Aorta (tissue), 5 donors: ENCODE data around the gene ACSL3. TPM values are rescaled to one million over a fixed set of nuclear protein-coding genes. Genes with fewer than 3 reads are reported as not detected.

ENCODE experiments used
- ATAC-seq: fragments of 200-7000 bp; cut with Tn5 transposase; one replicate; pipeline ENCODE4 v1.9.1; 2022; ENCODE audit warnings: moderate library complexity; ENCODE audit not compliant: low FRiP score
- DNase-seq, 2 donors: peaks; one replicate each; pipeline ENCODE4 v3.0.0-alpha.2; 2020
- H3K27ac ChIP-seq, 2 donors: one replicate each; pipeline ENCODE4 v1.5.1; 2013; ENCODE audit warnings: low read length in 2 of 2, mild to moderate bottlenecking in 2 of 2, moderate library complexity in 2 of 2, control low read depth in 1 of 2, inconsistent platforms in 1 of 2, low read depth in 1 of 2
- H3K27me3 ChIP-seq, 2 donors: one replicate each; pipeline ENCODE4 v1.6.1; 2013; ENCODE audit warnings: control low read depth in 1 of 2, low read length in 1 of 2, mild to moderate bottlenecking in 1 of 2, moderate library complexity in 1 of 2; ENCODE audit not compliant: insufficient read depth in 2 of 2, control insufficient read depth in 1 of 2
- H3K36me3 ChIP-seq, 2 donors: one replicate each; pipeline ENCODE4 v1.6.1; 2013; ENCODE audit warnings: control low read depth in 1 of 2, low read length in 1 of 2, mild to moderate bottlenecking in 1 of 2; ENCODE audit not compliant: insufficient read depth in 2 of 2, control insufficient read depth in 1 of 2
- H3K4me1 ChIP-seq, 2 donors: one replicate each; pipeline ENCODE4 v1.6.1; 2013; ENCODE audit warnings: low read length in 2 of 2, control low read depth in 1 of 2, mild to moderate bottlenecking in 1 of 2, moderate library complexity in 1 of 2; ENCODE audit not compliant: insufficient read depth in 2 of 2, control insufficient read depth in 1 of 2
- H3K4me3 ChIP-seq, 2 donors: one replicate each; pipeline ENCODE4 v1.5.1; 2013; ENCODE audit warnings: low read length in 2 of 2, control low read depth in 1 of 2, mild to moderate bottlenecking in 1 of 2
- H3K9me3 ChIP-seq: one replicate; pipeline ENCODE4 v1.6.1; 2013; ENCODE audit warnings: mild to moderate bottlenecking, low read length; ENCODE audit not compliant: control insufficient read depth
- WGBS, 2 donors: extraction: QIAGEN DNeasy Blood & Tissue Kit; methylation state at CpG; one replicate each; pipeline ENCODE4 v1.1.7; 2013; 5-methylcytosine and 5-hydroxymethylcytosine counted together
- intact Hi-C, 2 donors: fragments of 100-400 bp; cut with DNase I; formaldehyde crosslinking; loops; one replicate each; pipeline versions ENCODE4 v1.14.2 to v1.15.0; 2022
- polyA plus RNA-seq, 2 donors: library from polyadenylated mRNA; stranded (reverse); fragments of 200-250 nt; gene quantifications; one replicate each; pipeline ENCODE4 v1.2.3, GENCODE V29; 2013
- total RNA-seq, 2 donors: library from RNA; stranded (reverse); fragmentation: NEBNext Ultra II Directional; extraction: Animal tissue kit (Norgen Biotek cat#: 25700); gene quantifications; one replicate each; pipeline ENCODE4 v1.2.1, GENCODE V29; 2021
- donor health status: healthy with polysubstance abuse.
- donor health status: Bipolar disorder and iron deficiency.
- donor health status: DM: no; HTN: no; CAD: no.
- donor health status: DM: no; HTN: no; CAD: no.
- donor health status: DM: yes; HTN: yes; CAD: no.

ACSL3 gene
- total and polyA plus RNA-seq, 4 donors: 14.0 to 69.0 (median 52.9) TPM

DNA sequence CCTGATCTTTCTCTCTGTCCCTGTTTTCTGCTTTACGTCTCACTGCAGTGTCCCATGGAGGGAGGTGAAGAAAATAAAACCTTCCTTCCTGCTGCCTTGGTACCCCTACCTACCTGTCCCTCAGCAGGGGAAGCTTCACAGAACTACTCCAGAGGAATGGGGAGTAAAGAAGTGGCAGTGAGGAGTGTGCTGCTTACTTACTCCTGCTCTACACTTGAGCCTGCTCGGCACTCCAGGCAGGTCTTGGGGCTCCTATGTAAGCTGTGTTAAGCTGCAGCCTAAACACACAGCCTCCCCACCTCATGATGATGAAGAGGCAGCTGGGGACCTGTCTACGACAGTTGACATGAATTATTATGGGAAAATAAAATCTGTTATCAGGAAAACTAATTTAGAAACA is 72.6 kb downstream of the ACSL3 start:
- 63 to 64% methylated on average over 3 of the region's 3 CpGs for WGBS, 2 donors
- no peak overlapping the region for H3K4me3 ChIP-seq
- ATAC-seq: no peak

DNA sequence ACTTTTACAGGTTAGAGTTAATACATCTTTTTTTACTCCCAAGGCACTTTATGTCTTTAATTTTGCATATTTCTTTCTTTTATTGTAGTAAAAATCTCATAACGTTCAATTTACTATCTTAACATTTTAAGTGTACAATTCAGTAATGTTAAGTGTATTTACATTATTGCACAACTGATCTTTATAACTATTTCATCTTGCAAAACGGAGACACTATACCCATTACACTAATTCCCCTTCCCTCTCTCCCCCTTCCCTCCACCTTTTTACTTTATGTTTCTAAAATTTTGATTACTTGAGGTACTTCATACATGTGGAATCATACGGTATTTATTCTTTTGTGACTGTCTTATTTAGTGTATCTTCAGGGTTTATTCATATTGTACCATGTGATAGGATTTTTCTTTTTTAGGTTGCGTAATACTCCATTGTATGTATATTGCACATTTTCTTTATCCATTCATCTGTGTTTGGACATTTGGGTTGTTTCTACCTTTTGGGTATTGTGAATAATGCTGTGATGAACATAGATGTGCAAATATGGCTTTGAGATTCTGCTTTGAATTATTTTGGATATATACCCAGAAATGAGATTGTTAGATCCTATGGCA is 75.0 kb downstream of the ACSL3 start:
- ATAC-seq (no peak), DNase-seq (no peak)
- H3K27me3 ChIP-seq: no peaks in the 10 kb centered on the region
- 92 to 94% methylated on average over 4 of the region's 4 CpGs for WGBS, 2 donors
- no peak overlapping the region for H3K27ac ChIP-seq
- H3K36me3 ChIP-seq: peaks cover 0 to 15% of the 10 kb centered on the region in 2 donors
- no peaks in the 10 kb centered on the region for H3K9me3 ChIP-seq
- peaks cover 3 to 4% of the 10 kb centered on the region in 2 donors for H3K4me1 ChIP-seq
- no peak overlapping the region for H3K4me3 ChIP-seq
- intact Hi-C loops: no loop called here

More for the DNA sequence above, 72.6 kb downstream of the ACSL3 start:
- intact Hi-C loops: no loop called here
- H3K4me1 ChIP-seq: peaks cover 3 to 4% of the 10 kb centered on the region in 2 donors
- H3K27ac ChIP-seq: peak overlapping the region in 1 of 2 donors; percentile 44
- no peaks in the 10 kb centered on the region for H3K27me3 ChIP-seq
- peaks cover 0 to 13% of the 10 kb centered on the region in 2 donors for H3K36me3 ChIP-seq
- DNase-seq: no peak
- no peaks in the 10 kb centered on the region for H3K9me3 ChIP-seq

DNA sequence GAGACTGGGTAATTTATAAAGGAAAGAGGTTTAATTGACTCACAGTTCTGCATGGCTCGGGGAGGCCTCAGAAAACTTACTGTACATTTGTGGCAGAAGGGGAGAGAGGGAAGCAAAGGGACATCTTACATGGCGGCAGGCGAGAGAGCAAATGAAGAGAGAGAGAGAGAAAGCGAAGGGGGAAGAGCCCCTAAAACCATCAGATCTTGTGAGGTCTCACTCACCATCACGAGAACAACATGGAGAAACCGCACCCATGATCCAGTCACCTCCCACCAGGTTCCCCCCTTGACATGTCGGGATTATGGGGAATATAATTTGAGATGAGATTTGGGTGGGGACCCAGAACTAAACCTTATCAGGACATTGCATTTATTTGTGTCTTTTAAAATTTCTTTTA is 75.9 kb downstream of the ACSL3 start:
- no peak overlapping the region for H3K4me3 ChIP-seq
- no peak for ATAC-seq
- no peak overlapping the region for H3K27ac ChIP-seq
- peaks cover 0 to 12% of the 10 kb centered on the region in 2 donors for H3K36me3 ChIP-seq
- intact Hi-C loops: no loop called here
- WGBS, 2 donors: 98% methylated on average over 7 of the region's 7 CpGs
- no peak for DNase-seq
- peaks cover 3 to 4% of the 10 kb centered on the region in 2 donors for H3K4me1 ChIP-seq
- H3K9me3 ChIP-seq: no peaks in the 10 kb centered on the region
- no peaks in the 10 kb centered on the region for H3K27me3 ChIP-seq

DNA sequence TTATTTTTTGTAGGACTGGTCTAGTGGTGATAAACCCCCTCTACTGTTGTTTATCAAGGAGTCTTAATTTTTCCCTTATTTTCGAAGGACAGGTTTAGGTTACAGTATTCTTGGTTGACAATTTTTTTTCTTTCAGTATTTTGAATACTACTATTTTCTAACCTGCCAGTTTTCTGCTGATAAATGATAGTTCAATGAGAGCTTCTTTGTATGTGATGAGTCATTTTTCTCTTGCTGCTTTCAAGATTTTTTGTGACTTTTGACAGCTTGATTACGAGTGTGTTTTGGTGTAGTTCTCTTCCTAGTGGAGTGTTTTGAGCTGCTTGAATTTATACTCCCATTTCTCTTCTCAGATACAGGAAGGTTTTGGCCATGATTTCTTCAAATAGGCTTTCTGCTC is 77.5 kb downstream of the ACSL3 start:
- intact Hi-C loops: no loop called here
- no peaks in the 10 kb centered on the region for H3K27me3 ChIP-seq
- peaks cover 3% of the 10 kb centered on the region in 2 donors for H3K4me1 ChIP-seq
- H3K27ac ChIP-seq: no peak overlapping the region
- no peaks in the 10 kb centered on the region for H3K9me3 ChIP-seq
- DNase-seq: no peak
- H3K36me3 ChIP-seq: peaks cover 0 to 8% of the 10 kb centered on the region in 2 donors
- ATAC-seq: no peak
- H3K4me3 ChIP-seq: no peak overlapping the region
- WGBS, 2 donors: 97% methylated on average over 2 of the region's 2 CpGs

DNA sequence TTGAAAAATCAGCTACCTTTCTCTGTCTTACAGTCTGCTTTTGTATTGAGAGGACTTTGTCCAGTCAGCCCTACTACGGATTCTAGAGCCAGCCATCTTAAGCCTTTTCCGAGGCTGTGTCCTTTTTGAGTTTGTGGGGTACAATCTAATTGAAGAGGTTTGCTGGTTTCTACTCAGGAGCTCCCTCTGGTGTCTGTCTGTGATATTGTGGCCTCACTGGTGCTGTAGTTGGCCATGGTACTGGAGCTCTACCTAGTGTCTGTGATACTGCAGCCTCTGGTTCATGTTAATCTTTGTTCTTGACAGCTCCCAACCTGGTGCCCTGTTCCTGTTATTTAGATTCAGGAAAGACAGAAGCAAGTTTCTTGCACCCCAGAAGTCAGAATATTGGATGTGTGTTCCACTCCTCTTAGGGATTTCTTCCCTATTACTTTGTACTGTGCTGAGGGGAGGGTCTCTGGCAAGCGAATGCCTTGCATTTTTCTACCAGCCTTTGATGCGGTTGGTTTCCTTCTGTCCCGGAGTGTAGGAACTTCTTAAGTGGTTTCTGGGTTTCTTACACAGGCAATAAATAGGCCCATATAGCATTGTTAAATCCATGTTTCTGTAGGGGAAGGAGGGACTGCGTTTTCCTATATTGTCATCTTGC is 78.5 kb downstream of the ACSL3 start:
- 72 to 76% methylated on average over 6 of the region's 6 CpGs for WGBS, 2 donors
- H3K27ac ChIP-seq: no peak overlapping the region
- no peak overlapping the region for H3K4me3 ChIP-seq
- H3K27me3 ChIP-seq: no peaks in the 10 kb centered on the region
- ATAC-seq: no peak
- intact Hi-C loops: no loop called here
- no peaks in the 10 kb centered on the region for H3K9me3 ChIP-seq
- H3K36me3 ChIP-seq: peaks cover 0 to 6% of the 10 kb centered on the region in 2 donors
- H3K4me1 ChIP-seq: peaks cover 0 to 1% of the 10 kb centered on the region in 2 donors
- DNase-seq: no peak

DNA sequence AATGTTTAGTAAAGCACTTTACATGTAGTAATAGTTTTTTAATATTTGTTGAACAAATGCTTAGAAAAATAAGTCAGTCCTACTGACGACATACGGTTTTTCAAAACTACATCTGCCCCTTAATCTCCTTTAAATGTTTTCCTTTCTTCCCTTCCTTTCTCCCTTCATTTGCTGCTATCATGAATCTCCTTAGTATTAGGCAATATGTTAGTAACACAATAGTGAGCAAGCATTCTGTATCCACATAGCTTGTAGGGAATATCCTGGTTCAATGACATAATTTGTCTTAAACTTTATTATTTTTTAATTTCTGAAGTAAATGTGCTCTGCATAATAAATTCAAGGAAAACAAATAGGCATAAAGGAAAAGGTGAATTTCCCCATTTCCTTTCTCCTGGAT is 79.1 kb downstream of the ACSL3 start:
- Histone ChIP-seq H3K9me3 (no peaks in the 10 kb centered on the region), H3K27ac (no peak overlapping the region), H3K4me3 (no peak overlapping the region), H3K36me3 (peaks cover 0 to 4% of the 10 kb centered on the region in 2 donors), H3K4me1 (no peaks in the 10 kb centered on the region), H3K27me3 (no peaks in the 10 kb centered on the region)
- ATAC-seq (no peak), DNase-seq (no peak)
- intact Hi-C loops: no loop called here
- 83 to 89% methylated on average over 2 of the region's 2 CpGs for WGBS, 2 donors

DNA sequence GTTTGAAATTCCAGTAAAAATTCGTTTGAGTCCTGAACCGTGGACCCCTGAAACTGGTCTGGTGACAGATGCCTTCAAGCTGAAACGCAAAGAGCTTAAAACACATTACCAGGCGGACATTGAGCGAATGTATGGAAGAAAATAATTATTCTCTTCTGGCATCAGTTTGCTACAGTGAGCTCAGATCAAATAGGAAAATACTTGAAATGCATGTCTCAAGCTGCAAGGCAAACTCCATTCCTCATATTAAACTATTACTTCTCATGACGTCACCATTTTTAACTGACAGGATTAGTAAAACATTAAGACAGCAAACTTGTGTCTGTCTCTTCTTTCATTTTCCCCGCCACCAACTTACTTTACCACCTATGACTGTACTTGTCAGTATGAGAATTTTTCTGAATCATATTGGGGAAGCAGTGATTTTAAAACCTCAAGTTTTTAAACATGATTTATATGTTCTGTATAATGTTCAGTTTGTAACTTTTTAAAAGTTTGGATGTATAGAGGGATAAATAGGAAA is 80.7 kb downstream of the ACSL3 start:
- intact Hi-C loops: no loop called here
- H3K27me3 ChIP-seq: no peaks in the 10 kb centered on the region
- H3K4me3 ChIP-seq: no peak overlapping the region
- ATAC-seq (no peak), DNase-seq (no peak)
- no peaks in the 10 kb centered on the region for H3K4me1 ChIP-seq
- H3K9me3 ChIP-seq: no peaks in the 10 kb centered on the region
- WGBS, 2 donors: 88% methylated on average over 7 of the region's 7 CpGs
- peaks cover 0 to 2% of the 10 kb centered on the region in 2 donors for H3K36me3 ChIP-seq
- H3K27ac ChIP-seq: no peak overlapping the region

DNA sequence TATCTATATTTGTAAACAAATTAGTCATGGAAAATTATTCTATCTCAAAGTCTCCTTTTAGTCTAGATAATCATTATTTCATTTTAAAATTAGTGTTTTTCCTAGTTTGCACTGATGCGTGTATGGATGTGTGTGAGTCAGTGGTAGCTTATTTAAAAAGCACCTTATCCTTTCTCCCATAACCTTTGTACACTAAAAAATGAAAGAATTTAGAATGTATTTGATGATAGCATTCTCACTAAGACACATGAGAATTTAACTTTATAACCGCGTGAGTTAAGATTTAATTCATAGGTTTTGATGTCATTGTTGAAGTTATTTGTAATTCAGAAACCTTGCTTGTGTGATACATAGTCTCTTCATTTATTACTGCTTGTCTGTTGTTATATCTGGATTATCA is 81.7 kb downstream of the ACSL3 start:
- H3K27ac ChIP-seq: no peak overlapping the region
- 93 to 95% methylated on average over 3 of the region's 3 CpGs for WGBS, 2 donors

DNA sequence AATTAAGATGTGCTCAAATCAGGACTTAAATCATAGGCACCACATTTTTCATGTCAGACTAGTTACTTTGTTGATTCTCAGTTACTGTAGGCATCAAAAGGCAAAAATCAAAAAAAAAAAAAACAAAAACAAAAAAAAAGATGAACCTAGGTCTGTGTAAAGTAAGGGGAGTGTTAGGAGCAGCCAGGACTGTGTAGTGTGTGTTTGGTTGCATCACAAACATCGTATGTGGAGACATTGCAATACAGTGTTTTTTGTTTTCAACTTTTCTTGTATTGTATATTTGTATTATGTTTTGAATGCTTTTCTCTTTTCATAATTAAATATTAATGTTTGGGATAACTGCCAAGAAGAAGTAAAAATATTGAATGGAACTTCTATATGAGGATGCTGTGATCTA is 82.1 kb downstream of the ACSL3 start:
- 93 to 100% methylated on average over 1 of the region's 1 CpG for WGBS, 2 donors
- DNase-seq (no peak), ATAC-seq (no peak)
- Histone ChIP-seq H3K27ac (no peak overlapping the region), H3K36me3 (peaks cover 0 to 2% of the 10 kb centered on the region in 2 donors), H3K4me3 (no peak overlapping the region), H3K4me1 (no peaks in the 10 kb centered on the region), H3K27me3 (no peaks in the 10 kb centered on the region), H3K9me3 (no peaks in the 10 kb centered on the region)
- intact Hi-C loops: no loop called here

More for the DNA sequence above, 81.7 kb downstream of the ACSL3 start:
- ATAC-seq (no peak), DNase-seq (no peak)
- Histone ChIP-seq H3K4me1 (no peaks in the 10 kb centered on the region), H3K9me3 (no peaks in the 10 kb centered on the region), H3K36me3 (peaks cover 0 to 2% of the 10 kb centered on the region in 2 donors), H3K4me3 (no peak overlapping the region), H3K27me3 (no peaks in the 10 kb centered on the region)
- intact Hi-C loops: no loop called here
